H1 (cell line): ENCODE data around the gene DRD1. TPM values are rescaled to one million over a fixed set of nuclear protein-coding genes. Genes with fewer than 3 reads are reported as not detected.
A peak's percentile ranks its signal among the peaks of the same experiment; 100 is the strongest.

Experiments used
- CTCF ChIA-PET: fragments of 300-600 bp; sonication (Branson Sonifier 250); formaldehyde crosslinking; loops from one replicate; lab custom pipeline; 2021; ENCODE audit not compliant: partially characterized antibody; lab: Charles Lee
- POLR2A ChIA-PET: fragments of 300-600 bp; sonication (Branson Sonifier 250); formaldehyde crosslinking; loops from one replicate; lab custom pipeline; 2021; ENCODE audit warnings: inconsistent platforms; ENCODE audit not compliant: partially characterized antibody; lab: Charles Lee
- DNase-seq, 2 experiments: peaks; one replicate each; pipeline versions ENCODE4 v3.0.0 to v3.0.0-alpha.2; 2010 to 2022; ENCODE audit warnings: low spot score in 2 of 2, low read depth in 1 of 2, mixed read lengths in 1 of 2
- FAIRE-seq: peaks from 2 replicates; lab custom pipeline; 2011; peaks lifted over from hg19 to GRCh38; lab: Jason Lieb, UNC
- H2AFZ ChIP-seq: 2 replicates; pipeline ENCODE4 v1.8.1; 2012; ENCODE audit warnings: low read length, inconsistent platforms
- H2AK5ac ChIP-seq: 2 replicates; pipeline ENCODE4 v1.6.1; 2013; ENCODE audit warnings: low read depth, low read length
- H2BK120ac ChIP-seq: replicated peaks from 2 replicates; pipeline ENCODE3; 2013; ENCODE audit warnings: low read depth, low read length, inconsistent platforms
- H2BK12ac ChIP-seq: 2 replicates; pipeline ENCODE4 v1.6.1; 2013; ENCODE audit warnings: low read depth, low read length
- H2BK15ac ChIP-seq: 2 replicates; pipeline ENCODE4 v1.6.1; 2013; ENCODE audit warnings: low read length
- H2BK20ac ChIP-seq: 2 replicates; pipeline ENCODE4 v1.6.1; 2013; ENCODE audit warnings: low read length
- H2BK5ac ChIP-seq: 2 replicates; pipeline ENCODE4 v1.6.1; 2013; ENCODE audit warnings: low read depth, low read length
- H3K14ac ChIP-seq: 2 replicates; pipeline ENCODE4 v1.6.1; 2013; ENCODE audit warnings: inconsistent platforms; ENCODE audit not compliant: insufficient read length
- H3K18ac ChIP-seq: 2 replicates; pipeline ENCODE4 v1.6.1; 2013; ENCODE audit warnings: low read length; ENCODE audit errors: extremely low read depth
- H3K23ac ChIP-seq: 2 replicates; pipeline ENCODE4 v1.6.1; 2013; ENCODE audit warnings: inconsistent platforms; ENCODE audit not compliant: insufficient read length
- H3K23me2 ChIP-seq: 2 replicates; pipeline ENCODE4 v1.6.1; 2013; ENCODE audit warnings: low read depth, low read length
- H3K27ac ChIP-seq: 2 replicates; pipeline ENCODE4 v1.6.1; 2011; ENCODE audit warnings: low read depth, low read length, inconsistent platforms
- H3K27me3 ChIP-seq, 4 experiments: replicated peaks in 1 of 4; 1 replicate in 1 of 4; 2 replicates in 3 of 4; pipeline versions ENCODE4 v1.6.1 to v1.8.1; 2011 to 2013; ENCODE audit warnings: low read length in 3 of 4, mild to moderate bottlenecking in 3 of 4, inconsistent platforms in 2 of 4, mixed read lengths in 2 of 4, moderate library complexity in 1 of 4; ENCODE audit not compliant: control insufficient read depth in 3 of 4, insufficient read depth in 3 of 4; ENCODE audit errors: extremely low read depth in 1 of 4
- H3K36me3 ChIP-seq, 4 experiments: 2 replicates each; pipeline versions ENCODE4 v1.6.1 to v1.8.1; 2011 to 2013; ENCODE audit warnings: mild to moderate bottlenecking in 4 of 4, low read length in 3 of 4, moderate library complexity in 2 of 4, control low read depth in 1 of 4, inconsistent platforms in 1 of 4; ENCODE audit not compliant: insufficient read depth in 4 of 4, control insufficient read depth in 2 of 4
- H3K4ac ChIP-seq: replicated peaks from 2 replicates; pipeline ENCODE3; 2013; ENCODE audit warnings: low read length, low read depth, mixed read lengths, inconsistent platforms; ENCODE audit not compliant: insufficient read length
- H3K4me1 ChIP-seq, 4 experiments: replicated peaks in 1 of 4; 1 replicate in 1 of 4; 2 replicates in 3 of 4; pipeline versions ENCODE4 v1.6.1 to v1.8.1; 2011 to 2013; ENCODE audit warnings: low read length in 3 of 4, inconsistent platforms in 2 of 4, mixed read lengths in 1 of 4; ENCODE audit not compliant: insufficient read depth in 4 of 4, control insufficient read depth in 3 of 4
- H3K4me2 ChIP-seq, 2 experiments: 2 replicates each; pipeline versions ENCODE4 v1.6.1 to v1.8.1; 2011 to 2013; ENCODE audit warnings: low read depth in 2 of 2, low read length in 2 of 2, control low read depth in 1 of 2, inconsistent platforms in 1 of 2, mild to moderate bottlenecking in 1 of 2; ENCODE audit not compliant: insufficient read depth in 1 of 2
- H3K4me3 ChIP-seq, 4 experiments: fragments of 200-600, 300-600 bp in 1 of 4; sonication (generic), shearing (Covaris generic), sonication (Bioruptor Twin) in 1 of 4; 2 replicates each; pipeline versions ENCODE4 v1.5.1 to v1.8.1; 2011 to 2016; ENCODE audit warnings: low read length in 4 of 4, low read depth in 3 of 4, control low read depth in 2 of 4, inconsistent platforms in 2 of 4, mild to moderate bottlenecking in 2 of 4, mixed read lengths in 1 of 4, moderate library complexity in 1 of 4; ENCODE audit not compliant: insufficient read depth in 2 of 4; ENCODE audit errors: extremely low read depth in 1 of 4
- H3K56ac ChIP-seq: replicated peaks from 2 replicates; pipeline ENCODE3; 2013; ENCODE audit warnings: low read depth, mild to moderate bottlenecking, mixed read lengths, low read length, inconsistent platforms; ENCODE audit not compliant: insufficient read length
- H3K79me1 ChIP-seq: 2 replicates; pipeline ENCODE4 v1.6.1; 2013; ENCODE audit warnings: low read depth, low read length, control low read depth
- H3K79me2 ChIP-seq, 2 experiments: 2 replicates each; pipeline versions ENCODE4 v1.6.1 to v1.8.1; 2012 to 2013; ENCODE audit warnings: low read length in 2 of 2, mild to moderate bottlenecking in 2 of 2, inconsistent platforms in 1 of 2; ENCODE audit not compliant: insufficient read depth in 2 of 2, control insufficient read depth in 1 of 2
- H3K9ac ChIP-seq, 4 experiments: replicated peaks in 1 of 4; 1 replicate in 1 of 4; 2 replicates in 3 of 4; pipeline versions ENCODE4 v1.6.1 to v1.8.1; 2011 to 2013; ENCODE audit warnings: low read depth in 3 of 4, low read length in 3 of 4, control low read depth in 2 of 4, mild to moderate bottlenecking in 2 of 4, moderate library complexity in 2 of 4, inconsistent platforms in 1 of 4; ENCODE audit errors: extremely low read depth in 1 of 4
- H3K9me3 ChIP-seq, 2 experiments: 2 replicates each; pipeline versions ENCODE4 v1.6.1 to v1.8.1; 2012 to 2013; ENCODE audit warnings: mild to moderate bottlenecking in 2 of 2, moderate library complexity in 2 of 2, control low read depth in 1 of 2, inconsistent platforms in 1 of 2, low read depth in 1 of 2, low read length in 1 of 2, mixed read lengths in 1 of 2; ENCODE audit not compliant: insufficient read depth in 2 of 2
- H4K20me1 ChIP-seq, 2 experiments: replicated peaks in 1 of 2; 2 replicates each; pipeline versions ENCODE3 to v1.8.1; 2011 to 2013; ENCODE audit warnings: inconsistent platforms in 2 of 2, low read length in 2 of 2, mild to moderate bottlenecking in 1 of 2; ENCODE audit not compliant: insufficient read depth in 2 of 2, control insufficient read depth in 1 of 2
- H4K5ac ChIP-seq: 2 replicates; pipeline ENCODE4 v1.6.1; 2013; ENCODE audit warnings: low read length, low read depth, mixed read lengths, inconsistent platforms; ENCODE audit not compliant: insufficient read length
- H4K8ac ChIP-seq: 2 replicates; pipeline ENCODE4 v1.8.0; 2013; ENCODE audit warnings: mild to moderate bottlenecking, moderate library complexity, low read length, inconsistent platforms; ENCODE audit not compliant: insufficient read depth; ENCODE audit errors: extremely low read depth
- H4K91ac ChIP-seq: replicated peaks from 2 replicates; pipeline ENCODE3; 2013; ENCODE audit warnings: low read length, mixed read lengths, inconsistent platforms; ENCODE audit not compliant: insufficient read length
- HDAC2 ChIP-seq, 2 experiments: fragments of 300-600 bp in 1 of 2; sonication (generic) in 1 of 2; IDR thresholded peaks; 2 replicates each; pipeline ENCODE4 v1.6.1; 2011 to 2012; ENCODE audit warnings: low read depth in 2 of 2, low read length in 2 of 2, mild to moderate bottlenecking in 2 of 2, moderate library complexity in 2 of 2, borderline replicate concordance in 1 of 2, inconsistent platforms in 1 of 2
- HDAC6 ChIP-seq: IDR thresholded peaks from one replicate; pipeline ENCODE4 v1.7.1; 2012; ENCODE audit warnings: low read depth, mild to moderate bottlenecking, inconsistent platforms, low read length, moderate library complexity
- WGBS, 2 experiments: shearing (Covaris generic) in 1 of 2; methylation state at CpG; one replicate each; pipeline versions ENCODE4 v1.1.6 to v1.1.7; 2013 to 2015; ENCODE audit warnings: low lambda C conversion rate in 2 of 2, mixed read lengths in 2 of 2, inconsistent platforms in 1 of 2, low coverage in 1 of 2, missing lambda C conversion rate in 1 of 2; ENCODE audit not compliant: insufficient replicate concordance in 2 of 2, insufficient coverage in 1 of 2, insufficient read length in 1 of 2; ENCODE audit errors: extremely low coverage in 1 of 2, missing lambda C conversion rate in 1 of 2; 5-methylcytosine and 5-hydroxymethylcytosine counted together
- polyA plus RNA-seq, 7 experiments: library from polyadenylated mRNA; depleted of rRNA in 3 of 7; stranded (reverse) in 5 of 7; unstranded in 2 of 7; fragments of >200 nt in 5 of 7; fragments of 200-250 nt in 2 of 7; gene quantifications; 1 replicate in 5 of 7; 2 replicates in 1 of 7; 4 replicates in 1 of 7; pipeline versions ENCODE4 v1.2.1 to v1.2.3, GENCODE V29; 2011 to 2013; ENCODE audit warnings: missing spikeins in 2 of 7, mixed read lengths in 2 of 7
- total RNA-seq: library from RNA; stranded (reverse); fragmentation: NEBNext Ultra II Directional; extraction: Animal tissue kit (Norgen Biotek cat#: 25700); gene quantifications from 2 replicates; pipeline ENCODE4 v1.2.1, GENCODE V29; 2021
- TF ChIP-seq, protein P1 (sequence below): IDR thresholded peaks from 2 replicates; pipeline ENCODE4 v1.6.1; 2012; ENCODE audit warnings: low read length, inconsistent platforms

Gene DRD1
- total and polyA plus RNA-seq, 2 of the 8 experiments (the other 6 are each of a cell fraction or from before 2014, with no cell fraction given) = 0.03 to 0.19 TPM

DNA sequence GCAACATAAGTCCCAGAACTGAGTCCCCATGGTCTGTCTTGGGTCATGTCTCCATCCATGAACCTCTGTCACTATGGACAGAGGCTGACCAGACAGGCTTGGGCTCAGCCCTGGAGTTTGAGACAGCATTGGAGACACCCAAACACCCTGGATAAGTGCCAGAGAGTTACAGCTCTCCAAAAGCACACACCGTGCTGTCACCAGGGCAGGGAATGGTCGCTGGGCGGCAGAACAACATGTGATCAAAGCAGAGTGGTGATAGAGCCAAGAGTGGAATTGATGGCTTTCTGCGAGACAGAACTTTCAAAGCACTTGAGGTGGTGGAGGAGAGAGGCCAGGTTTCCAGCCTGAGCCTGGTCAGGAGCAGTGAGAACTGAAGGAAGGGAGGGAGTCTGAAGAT is 50.1 kb downstream of the DRD1 start:
- Histone ChIP-seq H2BK120ac (no peak overlapping the region), H3K23ac (no peak overlapping the region), H4K20me1 (no peaks in the 10 kb centered on the region), H3K23me2 (no peaks in the 10 kb centered on the region), H2AK5ac (peak overlapping the region; percentile 30; the same call in 1 of the 2 replicates), H3K4me3 (no peak overlapping the region), H2BK12ac (no peak overlapping the region), H2BK15ac (peak overlapping the region; percentile 88; the same call in 1 of the 2 replicates), H3K27ac (no peak overlapping the region), H3K14ac (no peak overlapping the region), H3K79me1 (no peaks in the 10 kb centered on the region), H2AFZ (no peak overlapping the region), H3K36me3 (no peaks in the 10 kb centered on the region), H3K4ac (no peak overlapping the region), H4K91ac (no peak overlapping the region), H4K5ac (no peak overlapping the region), H2BK5ac (no peak overlapping the region), H3K27me3 (no peaks in the 10 kb centered on the region), H3K9ac (no peak overlapping the region), H3K79me2 (no peaks in the 10 kb centered on the region), H3K18ac (no peak overlapping the region), H3K4me1 (peaks cover 0 to 3% (median 0%) of the 10 kb centered on the region in 4 experiments; a peak in 2 of 7 replicates), H2BK20ac (0 out of 2 replicates have a peak overlapping the region, but pooled peaks have one; percentile 10), H3K4me2 (no peak overlapping the region), H3K9me3 (peaks cover 4 to 5% of the 10 kb centered on the region in 2 experiments; a peak in 1 of 4 replicates), H3K56ac (no peak overlapping the region), H4K8ac (no peak overlapping the region)
- TF ChIP-seq HDAC6 (no peak), HDAC2 (IDR thresholded peaks at IDR 0.05; ENCODE audit: borderline replicate concordance in 1 of 2, low read depth in 2 of 2, low read length in 2 of 2) (no peak)
- TF ChIP-seq, protein P1, sequence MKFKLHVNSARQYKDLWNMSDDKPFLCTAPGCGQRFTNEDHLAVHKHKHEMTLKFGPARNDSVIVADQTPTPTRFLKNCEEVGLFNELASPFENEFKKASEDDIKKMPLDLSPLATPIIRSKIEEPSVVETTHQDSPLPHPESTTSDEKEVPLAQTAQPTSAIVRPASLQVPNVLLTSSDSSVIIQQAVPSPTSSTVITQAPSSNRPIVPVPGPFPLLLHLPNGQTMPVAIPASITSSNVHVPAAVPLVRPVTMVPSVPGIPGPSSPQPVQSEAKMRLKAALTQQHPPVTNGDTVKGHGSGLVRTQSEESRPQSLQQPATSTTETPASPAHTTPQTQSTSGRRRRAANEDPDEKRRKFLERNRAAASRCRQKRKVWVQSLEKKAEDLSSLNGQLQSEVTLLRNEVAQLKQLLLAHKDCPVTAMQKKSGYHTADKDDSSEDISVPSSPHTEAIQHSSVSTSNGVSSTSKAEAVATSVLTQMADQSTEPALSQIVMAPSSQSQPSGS = no peak
- CTCF ChIA-PET = no interaction called here
- POLR2A ChIA-PET = no interaction called here
- 92% methylated on average over 4 of the region's 4 CpGs; no CpG with 5 or more reads in 1 of the 2 experiments for WGBS, 2 experiments
- FAIRE-seq (no peak), DNase-seq (no peak)
